HepG2 (cell line): Measurements from ENCODE around the gene NPS. TPM values are rescaled to one million over a fixed set of nuclear protein-coding genes. Genes with fewer than 3 reads are reported as not detected.

Source experiments
- ATAC-seq: fragments of 200-7000 bp; cut with Tn5 transposase; 3 replicates; pipeline ENCODE4 v1.9.1; 2020; ENCODE audit warnings: mild to moderate bottlenecking, moderate library complexity
- Bru-seq: library from RNA; stranded (reverse); fragments of 400-500 nt; gene quantifications from one replicate; lab custom pipeline; 2021; lab: Mats Ljungman, UMichigan
- BruChase-seq, 2 experiments: library from RNA; stranded (reverse); fragments of 400-500 nt; gene quantifications; one replicate each; lab custom pipeline; 2021; lab: Mats Ljungman, UMichigan
- BruUV-seq: library from RNA; stranded (reverse); fragments of 400-500 nt; replicated peaks from 2 replicates; lab custom pipeline; 2021; lab: Mats Ljungman, UMichigan
- CTCF ChIA-PET: fragments of 300-600 bp; formaldehyde crosslinking; extraction: SDS; loops from one replicate; lab custom pipeline; 2021; ENCODE audit warnings: low total read pairs, inconsistent platforms, low intra/inter-chr PET ratio; lab: Yijun Ruan, JAX
- POLR2A ChIA-PET: fragments of 350-600 bp; sonication (Branson Sonifier 250); formaldehyde crosslinking; loops from one replicate; lab custom pipeline; 2020; ENCODE audit warnings: antibody characterized with exemption, inconsistent platforms; lab: Yijun Ruan, JAX
- DNase-seq: peaks from one replicate; pipeline ENCODE4 v3.0.0-alpha.2; 2015; ENCODE audit warnings: low spot score
- FAIRE-seq: peaks from 3 replicates; lab custom pipeline; 2011; peaks lifted over from hg19 to GRCh38; lab: Jason Lieb, UNC
- H2AFZ ChIP-seq: one replicate; pipeline ENCODE4 v1.6.1; 2011; ENCODE audit warnings: low read length, inconsistent platforms
- H3K27ac ChIP-seq: fragments of 300-600 bp; 3 replicates; pipeline ENCODE4 v1.8.0; 2011; ENCODE audit warnings: mixed run types, mild to moderate bottlenecking, mixed read lengths, low read length, inconsistent platforms; ENCODE audit not compliant: insufficient read depth; ENCODE audit errors: extremely low read length
- H3K27me3 ChIP-seq, 2 experiments: fragments of 200-600 bp in 1 of 2; 2 replicates in 1 of 2; 3 replicates in 1 of 2; pipeline versions ENCODE4 v1.6.0 to v1.8.0; 2011; ENCODE audit warnings: low read length in 2 of 2, mild to moderate bottlenecking in 2 of 2, moderate library complexity in 2 of 2, inconsistent platforms in 1 of 2; ENCODE audit not compliant: insufficient read depth in 2 of 2, control insufficient read depth in 1 of 2
- H3K36me3 ChIP-seq, 2 experiments: fragments of 200-600 bp in 1 of 2; replicated peaks in 1 of 2; 2 replicates in 1 of 2; 3 replicates in 1 of 2; pipeline versions ENCODE4 v1.5.1 to v1.8.0; 2011; ENCODE audit warnings: low read length in 2 of 2, inconsistent platforms in 1 of 2; ENCODE audit not compliant: insufficient read depth in 2 of 2, control insufficient read depth in 1 of 2
- H3K4me1 ChIP-seq: 2 replicates; pipeline ENCODE4 v1.5.1; 2012; ENCODE audit warnings: low read length, inconsistent platforms; ENCODE audit not compliant: insufficient read depth
- H3K4me2 ChIP-seq: 2 replicates; pipeline ENCODE4 v1.6.0; 2011; ENCODE audit warnings: low read depth, low read length, inconsistent platforms
- H3K4me3 ChIP-seq, 3 experiments: fragments of 200-600 bp in 1 of 3; sonication (generic), shearing (Covaris generic) in 1 of 3; replicated peaks in 1 of 3; 2 replicates each; pipeline ENCODE4 v1.5.1; 2011 to 2016; ENCODE audit warnings: low read length in 3 of 3, inconsistent platforms in 2 of 3, low read depth in 2 of 3, mild to moderate bottlenecking in 2 of 3, control low read depth in 1 of 3, mixed read lengths in 1 of 3; ENCODE audit not compliant: insufficient read depth in 1 of 3
- H3K79me2 ChIP-seq: one replicate; pipeline ENCODE4 v1.6.1; 2011; ENCODE audit warnings: low read length, inconsistent platforms; ENCODE audit not compliant: insufficient read depth
- H3K9ac ChIP-seq: 2 replicates; pipeline ENCODE4 v1.6.0; 2011; ENCODE audit warnings: mild to moderate bottlenecking, low read depth, low read length, inconsistent platforms; ENCODE audit not compliant: insufficient read depth
- H3K9me3 ChIP-seq: 2 replicates; pipeline ENCODE4 v1.5.1; 2012; ENCODE audit warnings: mild to moderate bottlenecking, low read length
- H4K20me1 ChIP-seq: 2 replicates; pipeline ENCODE4 v1.6.0; 2011; ENCODE audit warnings: inconsistent platforms, mild to moderate bottlenecking, low read length, moderate library complexity; ENCODE audit not compliant: insufficient read depth
- CSRNP2 ChIP-seq: sonication (generic); formaldehyde crosslinking; conservative IDR thresholded peaks from 2 replicates; pipeline ENCODE4 v1.8.0; 2022; ENCODE audit warnings: low read depth, missing genetic modification reagents
- CTCF ChIP-seq: sonication (generic); formaldehyde crosslinking; IDR thresholded peaks from 2 replicates; pipeline ENCODE4 v1.5.0; 2020; ENCODE audit warnings: mild to moderate bottlenecking, missing genetic modification reagents, moderate library complexity
- ZNF101 ChIP-seq: sonication (generic); formaldehyde crosslinking; IDR thresholded peaks from 2 replicates; pipeline ENCODE4 v1.4.0; 2020; ENCODE audit warnings: mild to moderate bottlenecking, low read depth, missing genetic modification reagents, borderline replicate concordance
- ZNF350 ChIP-seq: sonication (generic); formaldehyde crosslinking; IDR thresholded peaks from 2 replicates; pipeline ENCODE4 v1.4.0; 2020; ENCODE audit warnings: mild to moderate bottlenecking, low read depth, missing genetic modification reagents, borderline replicate concordance
- ZNF766 ChIP-seq: sonication (generic); formaldehyde crosslinking; IDR thresholded peaks from 2 replicates; pipeline ENCODE4 v1.5.0; 2020; ENCODE audit warnings: missing genetic modification reagents, borderline replicate concordance
- WGBS: methylation state at CpG from one replicate; pipeline ENCODE4 v1.1.6; 2017; ENCODE audit warnings: low lambda C conversion rate; 5-methylcytosine and 5-hydroxymethylcytosine counted together
- in situ Hi-C: cut with HindIII; loops from 2 replicates; pipeline ENCODE4 v1.10.0; 2017; ENCODE audit warnings: low pct_unique_long_range_greater_than_20kb; ENCODE audit not compliant: extremely low pct_ligation_motif_present
- intact Hi-C: fragments of 100-400 bp; cut with micrococcal nuclease; formaldehyde crosslinking; loops from one replicate; pipeline ENCODE4 v1.10.0; 2022; ENCODE audit not compliant: unreplicated experiment
- long read RNA-seq, 2 experiments: library from RNA in 1 of 2; library from polyadenylated mRNA in 1 of 2; stranded (forward) in 1 of 2; unstranded in 1 of 2; transcript quantifications; one replicate each; pipeline ENCODE4 v2.0.0, GENCODE V29; 2019 to 2022
- polyA minus RNA-seq, 3 experiments: library from RNA; depleted of rRNA, polyadenylated mRNA; stranded (reverse); fragments of >200 nt; gene quantifications; 2 replicates each; pipeline ENCODE4 v1.2.3, GENCODE V29; 2011; ENCODE audit warnings: low replicate concordance in 1 of 3
- polyA plus RNA-seq, 8 experiments: library from polyadenylated mRNA; depleted of rRNA in 3 of 8; stranded (reverse) in 7 of 8; unstranded in 1 of 8; fragments of >200 nt; fragmentation: Illumina TruSeq in 4 of 8; extraction: Trizol in 4 of 8; gene quantifications; 2 replicates each; pipeline versions ENCODE4 v1.2.1 to v1.2.3, GENCODE V29; 2011 to 2016; ENCODE audit warnings: low read depth in 4 of 8, missing spikeins in 1 of 8, mixed read lengths in 1 of 8; ENCODE audit not compliant: insufficient read depth in 1 of 8
- total RNA-seq, 5 experiments: library from RNA; depleted of rRNA; stranded (reverse); fragments of >200 nt; fragmentation: Illumina TruSeq; extraction: Trizol; gene quantifications; 2 replicates each; pipeline ENCODE4 v1.2.3, GENCODE V29; 2016; ENCODE audit warnings: low read depth in 1 of 5
- TF ChIP-seq, protein P1 (sequence below): sonication (generic); formaldehyde crosslinking; IDR thresholded peaks from 2 replicates; pipeline ENCODE4 v1.5.0; 2020; ENCODE audit warnings: mild to moderate bottlenecking, missing genetic modification reagents, borderline replicate concordance

NPS gene, protein sequence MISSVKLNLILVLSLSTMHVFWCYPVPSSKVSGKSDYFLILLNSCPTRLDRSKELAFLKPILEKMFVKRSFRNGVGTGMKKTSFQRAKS
- total RNA-seq (2016; rRNA removed; fragmentation: Illumina TruSeq; extraction: Trizol) (not detected in 2 replicates), polyA plus RNA-seq (2011; rRNA removed) (not detected in 2 replicates), polyA minus RNA-seq (2011; rRNA and poly(A)+ RNA removed; ENCODE audit: low replicate concordance) (not detected in 2 replicates), Bru-seq, nascent RNA (not detected), BruChase-seq, experiment 1, labeled RNA remaining after a 6-hour chase (not detected), BruChase-seq, experiment 2, labeled RNA remaining after a 2-hour chase (not detected)
- total RNA-seq (2016; cell fraction: cytosol; rRNA removed; fragmentation: Illumina TruSeq; extraction: Trizol; ENCODE audit: low read depth), result not detected in 2 replicates
- not detected in 2 replicates for total RNA-seq (2016; cell fraction: insoluble cytoplasmic fraction; rRNA removed; fragmentation: Illumina TruSeq; extraction: Trizol)
- not detected in 2 replicates for total RNA-seq (2016; cell fraction: membrane; rRNA removed; fragmentation: Illumina TruSeq; extraction: Trizol)
- not detected in 2 replicates for total RNA-seq (2016; cell fraction: nucleus; rRNA removed; fragmentation: Illumina TruSeq; extraction: Trizol)
- not detected in 2 replicates for polyA plus RNA-seq (2011; cell fraction: cytosol; rRNA removed)
- polyA plus RNA-seq (2011; cell fraction: nucleus; rRNA removed), result not detected in 2 replicates
- polyA plus RNA-seq (2012), result not detected in 2 replicates
- polyA plus RNA-seq (2016; cell fraction: cytosol; fragmentation: Illumina TruSeq; extraction: Trizol; ENCODE audit: low read depth), result not detected in 2 replicates
- not detected in 2 replicates for polyA plus RNA-seq (2016; cell fraction: insoluble cytoplasmic fraction; fragmentation: Illumina TruSeq; extraction: Trizol; ENCODE audit: low read depth)
- polyA plus RNA-seq (2016; cell fraction: membrane; fragmentation: Illumina TruSeq; extraction: Trizol; ENCODE audit: low read depth), result not detected in 2 replicates
- polyA plus RNA-seq (2016; cell fraction: nucleus; fragmentation: Illumina TruSeq; extraction: Trizol; ENCODE audit: insufficient read depth, low read depth), result not detected in 2 replicates
- polyA minus RNA-seq (2011; cell fraction: cytosol; rRNA and poly(A)+ RNA removed), result not detected in 2 replicates
- polyA minus RNA-seq (2011; cell fraction: nucleus; rRNA and poly(A)+ RNA removed), result not detected in 2 replicates
- long read RNA-seq, experiment 1, result 0 reads
- long read RNA-seq, experiment 2, result 0 reads

- BruUV-seq, result no TSS peak
- Histone ChIP-seq H3K4me1 (no peaks in the 10 kb centered on the region), H3K9ac (no peak within 1 kb of the TSS), H4K20me1 (no peaks in the 10 kb centered on the region), H3K4me3 (no peak within 1 kb of the TSS), H3K9me3 (no peaks in the 10 kb centered on the region)
- ChIA-PET CTCF (no interaction called here), POLR2A (no interaction called here)
- 1% methylated on average over 4 of the region's 4 CpGs for WGBS
- in situ Hi-C loops, result no loop called here
- no peak for DNase-seq
- TF ChIP-seq CTCF (no peak), ZNF350 (CRISPR knock-in tag) (no peak), ZNF101 (no peak), CSRNP2 (CRISPR knock-in tag) (no peak), ZNF766 (CRISPR knock-in tag) (no peak)
- TF ChIP-seq, protein P1, sequence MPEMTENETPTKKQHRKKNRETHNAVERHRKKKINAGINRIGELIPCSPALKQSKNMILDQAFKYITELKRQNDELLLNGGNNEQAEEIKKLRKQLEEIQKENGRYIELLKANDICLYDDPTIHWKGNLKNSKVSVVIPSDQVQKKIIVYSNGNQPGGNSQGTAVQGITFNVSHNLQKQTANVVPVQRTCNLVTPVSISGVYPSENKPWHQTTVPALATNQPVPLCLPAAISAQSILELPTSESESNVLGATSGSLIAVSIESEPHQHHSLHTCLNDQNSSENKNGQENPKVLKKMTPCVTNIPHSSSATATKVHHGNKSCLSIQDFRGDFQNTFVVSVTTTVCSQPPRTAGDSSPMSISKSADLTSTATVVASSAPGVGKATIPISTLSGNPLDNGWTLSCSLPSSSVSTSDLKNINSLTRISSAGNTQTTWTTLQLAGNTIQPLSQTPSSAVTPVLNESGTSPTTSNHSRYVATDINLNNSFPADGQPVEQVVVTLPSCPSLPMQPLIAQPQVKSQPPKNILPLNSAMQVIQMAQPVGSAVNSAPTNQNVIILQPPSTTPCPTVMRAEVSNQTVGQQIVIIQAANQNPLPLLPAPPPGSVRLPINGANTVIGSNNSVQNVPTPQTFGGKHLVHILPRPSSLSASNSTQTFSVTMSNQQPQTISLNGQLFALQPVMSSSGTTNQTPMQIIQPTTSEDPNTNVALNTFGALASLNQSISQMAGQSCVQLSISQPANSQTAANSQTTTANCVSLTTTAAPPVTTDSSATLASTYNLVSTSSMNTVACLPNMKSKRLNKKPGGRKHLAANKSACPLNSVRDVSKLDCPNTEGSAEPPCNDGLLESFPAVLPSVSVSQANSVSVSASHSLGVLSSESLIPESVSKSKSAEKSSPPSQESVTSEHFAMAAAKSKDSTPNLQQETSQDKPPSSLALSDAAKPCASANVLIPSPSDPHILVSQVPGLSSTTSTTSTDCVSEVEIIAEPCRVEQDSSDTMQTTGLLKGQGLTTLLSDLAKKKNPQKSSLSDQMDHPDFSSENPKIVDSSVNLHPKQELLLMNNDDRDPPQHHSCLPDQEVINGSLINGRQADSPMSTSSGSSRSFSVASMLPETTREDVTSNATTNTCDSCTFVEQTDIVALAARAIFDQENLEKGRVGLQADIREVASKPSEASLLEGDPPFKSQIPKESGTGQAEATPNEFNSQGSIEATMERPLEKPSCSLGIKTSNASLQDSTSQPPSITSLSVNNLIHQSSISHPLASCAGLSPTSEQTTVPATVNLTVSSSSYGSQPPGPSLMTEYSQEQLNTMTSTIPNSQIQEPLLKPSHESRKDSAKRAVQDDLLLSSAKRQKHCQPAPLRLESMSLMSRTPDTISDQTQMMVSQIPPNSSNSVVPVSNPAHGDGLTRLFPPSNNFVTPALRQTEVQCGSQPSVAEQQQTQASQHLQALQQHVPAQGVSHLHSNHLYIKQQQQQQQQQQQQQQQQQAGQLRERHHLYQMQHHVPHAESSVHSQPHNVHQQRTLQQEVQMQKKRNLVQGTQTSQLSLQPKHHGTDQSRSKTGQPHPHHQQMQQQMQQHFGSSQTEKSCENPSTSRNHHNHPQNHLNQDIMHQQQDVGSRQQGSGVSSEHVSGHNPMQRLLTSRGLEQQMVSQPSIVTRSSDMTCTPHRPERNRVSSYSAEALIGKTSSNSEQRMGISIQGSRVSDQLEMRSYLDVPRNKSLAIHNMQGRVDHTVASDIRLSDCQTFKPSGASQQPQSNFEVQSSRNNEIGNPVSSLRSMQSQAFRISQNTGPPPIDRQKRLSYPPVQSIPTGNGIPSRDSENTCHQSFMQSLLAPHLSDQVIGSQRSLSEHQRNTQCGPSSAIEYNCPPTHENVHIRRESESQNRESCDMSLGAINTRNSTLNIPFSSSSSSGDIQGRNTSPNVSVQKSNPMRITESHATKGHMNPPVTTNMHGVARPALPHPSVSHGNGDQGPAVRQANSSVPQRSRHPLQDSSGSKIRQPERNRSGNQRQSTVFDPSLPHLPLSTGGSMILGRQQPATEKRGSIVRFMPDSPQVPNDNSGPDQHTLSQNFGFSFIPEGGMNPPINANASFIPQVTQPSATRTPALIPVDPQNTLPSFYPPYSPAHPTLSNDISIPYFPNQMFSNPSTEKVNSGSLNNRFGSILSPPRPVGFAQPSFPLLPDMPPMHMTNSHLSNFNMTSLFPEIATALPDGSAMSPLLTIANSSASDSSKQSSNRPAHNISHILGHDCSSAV, result no peak
- TF ChIP-seq, all 625 proteins: peak for 0
- ATAC-seq (no peak), FAIRE-seq (no peak)
- no peaks in the 10 kb centered on the region for H3K36me3 ChIP-seq
- H3K4me2 ChIP-seq, result no peak within 1 kb of the TSS
- intact Hi-C loops, result no loop called here
- H3K27ac ChIP-seq, result no peak within 1 kb of the TSS
- H3K79me2 ChIP-seq, result no peaks in the 10 kb centered on the region
- H2AFZ ChIP-seq, result no peak within 1 kb of the TSS
- H3K27me3 ChIP-seq, result no peaks in the 10 kb centered on the region
These were observed at the start of gene NPS for GRCh38 chr10:127549009-127549408. Gene NPS, plus strand, starts transcription at chr10:127549309. Its CDS starts 60 bp downstream, at chr10:127549369.
